ENCODE data around the gene TARDBP.

Gene TARDBP

DNA sequence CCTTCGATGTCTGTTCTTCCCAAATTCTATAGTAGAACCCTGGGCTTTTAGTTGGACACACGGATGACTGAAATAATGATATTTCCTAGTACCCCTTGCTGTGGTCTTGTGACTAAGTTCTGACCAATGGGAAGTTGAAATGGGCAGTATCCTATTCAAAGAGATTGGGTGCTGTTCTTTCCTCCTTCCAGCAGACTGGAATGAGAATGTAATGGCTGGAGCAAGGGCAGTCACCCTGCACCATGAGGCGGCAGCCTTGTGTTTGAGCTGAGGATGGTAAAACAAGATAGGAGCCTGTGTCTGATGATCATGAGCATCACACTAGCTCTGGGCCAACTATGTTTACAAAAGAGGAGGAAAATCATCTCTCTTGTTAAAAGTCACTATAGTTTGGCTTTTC is 52.5 kb downstream of the TARDBP start:
- H3K4ac ChIP-seq (ENCODE audit: low read depth, low read length) = no peak overlapping the region
- no peak overlapping the region for H3K9ac ChIP-seq (ENCODE audit: low read length)
- H2AK5ac ChIP-seq (ENCODE audit: low read length) = no peak overlapping the region
- no CpG with 5 or more reads among the region's 3 CpGs for WGBS (ENCODE audit: extremely low coverage, insufficient coverage, low lambda C conversion rate)
- H3K56ac ChIP-seq (ENCODE audit: low read length) = no peak overlapping the region
- peaks cover 2% of the 10 kb centered on the region for H3K4me1 ChIP-seq (ENCODE audit: control insufficient read depth, low read depth, low read length)
- no peak overlapping the region for H4K5ac ChIP-seq (ENCODE audit: low read length)
- DNase-seq = no peak
- no peak overlapping the region for H2BK5ac ChIP-seq (ENCODE audit: low read length)
- H3K79me2 ChIP-seq (ENCODE audit: control insufficient read depth, insufficient read depth, low read length) = no peaks in the 10 kb centered on the region
- peaks cover 31% of the 10 kb centered on the region for H3K36me3 ChIP-seq (ENCODE audit: control insufficient read depth, insufficient read depth, low read length)
- no peak overlapping the region for H4K8ac ChIP-seq (ENCODE audit: low read depth, low read length)
- H3K18ac ChIP-seq (ENCODE audit: low read length) = no peak overlapping the region
- no peak overlapping the region for H2BK15ac ChIP-seq (replicated peaks; ENCODE audit: low read depth)
- H3K4me3 ChIP-seq (ENCODE audit: low read length) = no peak overlapping the region
- no peak overlapping the region for H2BK120ac ChIP-seq (ENCODE audit: low read depth, low read length)
- H3K79me1 ChIP-seq (ENCODE audit: low read length) = no peaks in the 10 kb centered on the region
- H3K27me3 ChIP-seq (ENCODE audit: insufficient read depth, low read length, poor library complexity) = no peaks in the 10 kb centered on the region
- no peak overlapping the region for H3K4me2 ChIP-seq (ENCODE audit: low read length)
- no peak overlapping the region for H3K27ac ChIP-seq (ENCODE audit: low read depth, low read length)
- no peak overlapping the region for H3K23ac ChIP-seq (ENCODE audit: low read length)

- no peaks in the 10 kb centered on the region for H3K27me3 ChIP-seq (ENCODE audit: insufficient read depth, low read length, poor library complexity)
- DNase-seq = no peak
- H3K4me3 ChIP-seq (ENCODE audit: low read length) = no peak overlapping the region
- no peaks in the 10 kb centered on the region for H3K79me1 ChIP-seq (ENCODE audit: low read length)
- H3K23ac ChIP-seq (ENCODE audit: low read length) = no peak overlapping the region
- no peak overlapping the region for H4K8ac ChIP-seq (ENCODE audit: low read depth, low read length)
- no peak overlapping the region for H3K4ac ChIP-seq (ENCODE audit: low read depth, low read length)
- peaks cover 2% of the 10 kb centered on the region for H3K4me1 ChIP-seq (ENCODE audit: control insufficient read depth, low read depth, low read length)
- H2BK5ac ChIP-seq (ENCODE audit: low read length) = no peak overlapping the region
- no peak overlapping the region for H3K18ac ChIP-seq (ENCODE audit: low read length)
- H4K5ac ChIP-seq (ENCODE audit: low read length) = no peak overlapping the region
- H3K9ac ChIP-seq (ENCODE audit: low read length) = no peak overlapping the region
- no peak overlapping the region for H2AK5ac ChIP-seq (ENCODE audit: low read length)
- no CpG with 5 or more reads among the region's 1 CpG for WGBS (ENCODE audit: extremely low coverage, insufficient coverage, low lambda C conversion rate)
- no peak overlapping the region for H3K27ac ChIP-seq (ENCODE audit: low read depth, low read length)
- H3K4me2 ChIP-seq (ENCODE audit: low read length) = no peak overlapping the region
- no peak overlapping the region for H2BK15ac ChIP-seq (replicated peaks; ENCODE audit: low read depth)
- H3K56ac ChIP-seq (ENCODE audit: low read length) = no peak overlapping the region
- H3K36me3 ChIP-seq (ENCODE audit: control insufficient read depth, insufficient read depth, low read length) = peaks cover 31% of the 10 kb centered on the region
- H2BK120ac ChIP-seq (ENCODE audit: low read depth, low read length) = no peak overlapping the region
- H3K79me2 ChIP-seq (ENCODE audit: control insufficient read depth, insufficient read depth, low read length) = no peaks in the 10 kb centered on the region
These were observed 53.3 kb downstream of the TARDBP start for GRCh38 chr1:11065796-11066195.

- no peaks in the 10 kb centered on the region for H3K27me3 ChIP-seq (ENCODE audit: insufficient read depth, low read length, poor library complexity)
- no peak overlapping the region for H3K18ac ChIP-seq (ENCODE audit: low read length)
- H3K9ac ChIP-seq (ENCODE audit: low read length) = no peak overlapping the region
- peaks cover 39% of the 10 kb centered on the region for H3K36me3 ChIP-seq (ENCODE audit: control insufficient read depth, insufficient read depth, low read length)
- H4K5ac ChIP-seq (ENCODE audit: low read length) = no peak overlapping the region
- H3K4me3 ChIP-seq (ENCODE audit: low read length) = no peak overlapping the region
- no peaks in the 10 kb centered on the region for H3K4me1 ChIP-seq (ENCODE audit: control insufficient read depth, low read depth, low read length)
- DNase-seq = no peak
- no CpG with 5 or more reads among the region's 18 CpGs for WGBS (ENCODE audit: extremely low coverage, insufficient coverage, low lambda C conversion rate)
- H3K79me1 ChIP-seq (ENCODE audit: low read length) = no peaks in the 10 kb centered on the region
- no peak overlapping the region for H3K4me2 ChIP-seq (ENCODE audit: low read length)
- no peak overlapping the region for H3K23ac ChIP-seq (ENCODE audit: low read length)
- H2AK5ac ChIP-seq (ENCODE audit: low read length) = no peak overlapping the region
- no peak overlapping the region for H2BK5ac ChIP-seq (ENCODE audit: low read length)
- H3K27ac ChIP-seq (ENCODE audit: low read depth, low read length) = no peak overlapping the region
- H3K4ac ChIP-seq (ENCODE audit: low read depth, low read length) = no peak overlapping the region
- no peak overlapping the region for H3K56ac ChIP-seq (ENCODE audit: low read length)
- H2BK120ac ChIP-seq (ENCODE audit: low read depth, low read length) = no peak overlapping the region
- no peak overlapping the region for H2BK15ac ChIP-seq (replicated peaks; ENCODE audit: low read depth)
- no peaks in the 10 kb centered on the region for H3K79me2 ChIP-seq (ENCODE audit: control insufficient read depth, insufficient read depth, low read length)
- H4K8ac ChIP-seq (ENCODE audit: low read depth, low read length) = no peak overlapping the region
These were observed 55.5 kb downstream of the TARDBP start for GRCh38 chr1:11067716-11068599.

- no peak for DNase-seq
- no peaks in the 10 kb centered on the region for H3K27me3 ChIP-seq (ENCODE audit: insufficient read depth, low read length, poor library complexity)
- no peaks in the 10 kb centered on the region for H3K79me1 ChIP-seq (ENCODE audit: low read length)
- no peak overlapping the region for H2BK120ac ChIP-seq (ENCODE audit: low read depth, low read length)
- peaks cover 39% of the 10 kb centered on the region for H3K36me3 ChIP-seq (ENCODE audit: control insufficient read depth, insufficient read depth, low read length)
- no peak overlapping the region for H3K23ac ChIP-seq (ENCODE audit: low read length)
- no peak overlapping the region for H2AK5ac ChIP-seq (ENCODE audit: low read length)
- no peak overlapping the region for H3K27ac ChIP-seq (ENCODE audit: low read depth, low read length)
- no peak overlapping the region for H4K8ac ChIP-seq (ENCODE audit: low read depth, low read length)
- H3K4ac ChIP-seq (ENCODE audit: low read depth, low read length) = no peak overlapping the region
- no peak overlapping the region for H3K4me3 ChIP-seq (ENCODE audit: low read length)
- no peak overlapping the region for H3K18ac ChIP-seq (ENCODE audit: low read length)
- H3K79me2 ChIP-seq (ENCODE audit: control insufficient read depth, insufficient read depth, low read length) = no peaks in the 10 kb centered on the region
- no peak overlapping the region for H4K5ac ChIP-seq (ENCODE audit: low read length)
- H3K4me1 ChIP-seq (ENCODE audit: control insufficient read depth, low read depth, low read length) = no peaks in the 10 kb centered on the region
- H2BK15ac ChIP-seq (replicated peaks; ENCODE audit: low read depth) = no peak overlapping the region
- H2BK5ac ChIP-seq (ENCODE audit: low read length) = no peak overlapping the region
- no peak overlapping the region for H3K9ac ChIP-seq (ENCODE audit: low read length)
- no CpG with 5 or more reads among the region's 17 CpGs for WGBS (ENCODE audit: extremely low coverage, insufficient coverage, low lambda C conversion rate)
- no peak overlapping the region for H3K4me2 ChIP-seq (ENCODE audit: low read length)
- no peak overlapping the region for H3K56ac ChIP-seq (ENCODE audit: low read length)
These were observed 56.4 kb downstream of the TARDBP start for GRCh38 chr1:11068600-11069473.

DNA sequence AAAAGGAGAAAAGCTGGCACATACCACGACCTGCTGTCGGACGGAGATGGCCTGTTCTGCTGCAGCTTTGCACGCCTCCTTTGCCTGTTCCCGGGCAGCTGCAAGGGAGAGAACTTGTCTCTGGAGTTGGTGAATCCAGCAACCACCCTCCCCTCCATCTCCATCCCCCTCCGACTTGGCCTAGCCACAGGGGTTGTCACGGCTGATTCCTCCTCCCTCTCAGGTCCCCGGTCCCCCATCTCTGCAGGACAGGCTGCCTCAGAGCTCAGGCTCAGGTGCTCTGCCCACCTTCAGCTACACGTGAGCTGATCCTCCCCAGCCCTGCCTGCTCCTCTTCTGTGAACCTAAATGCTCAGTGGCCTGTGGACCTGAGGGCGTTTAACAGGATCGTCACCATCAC is 58.4 kb downstream of the TARDBP start:
- no peak overlapping the region for H3K4me3 ChIP-seq (ENCODE audit: low read length)
- H3K79me1 ChIP-seq (ENCODE audit: low read length) = no peaks in the 10 kb centered on the region
- H2AK5ac ChIP-seq (ENCODE audit: low read length) = no peak overlapping the region
- no peak overlapping the region for H2BK5ac ChIP-seq (ENCODE audit: low read length)
- no peak overlapping the region for H4K8ac ChIP-seq (ENCODE audit: low read depth, low read length)
- H3K4me1 ChIP-seq (ENCODE audit: control insufficient read depth, low read depth, low read length) = no peaks in the 10 kb centered on the region
- WGBS (ENCODE audit: extremely low coverage, insufficient coverage, low lambda C conversion rate) = no CpG with 5 or more reads among the region's 11 CpGs
- DNase-seq = no peak
- H3K79me2 ChIP-seq (ENCODE audit: control insufficient read depth, insufficient read depth, low read length) = no peaks in the 10 kb centered on the region
- H3K27ac ChIP-seq (ENCODE audit: low read depth, low read length) = no peak overlapping the region
- H2BK15ac ChIP-seq (replicated peaks; ENCODE audit: low read depth) = no peak overlapping the region
- no peak overlapping the region for H3K4ac ChIP-seq (ENCODE audit: low read depth, low read length)
- no peak overlapping the region for H3K4me2 ChIP-seq (ENCODE audit: low read length)
- no peak overlapping the region for H3K56ac ChIP-seq (ENCODE audit: low read length)
- no peak overlapping the region for H2BK120ac ChIP-seq (ENCODE audit: low read depth, low read length)
- H3K18ac ChIP-seq (ENCODE audit: low read length) = no peak overlapping the region
- no peak overlapping the region for H3K23ac ChIP-seq (ENCODE audit: low read length)
- H3K27me3 ChIP-seq (ENCODE audit: insufficient read depth, low read length, poor library complexity) = no peaks in the 10 kb centered on the region
- H3K36me3 ChIP-seq (ENCODE audit: control insufficient read depth, insufficient read depth, low read length) = peaks cover 33% of the 10 kb centered on the region
- H3K9ac ChIP-seq (ENCODE audit: low read length) = no peak overlapping the region
- no peak overlapping the region for H4K5ac ChIP-seq (ENCODE audit: low read length)

All from mesendoderm (in vitro differentiated cells).